ENCODE data around the gene RAB28. TPM values are rescaled to one million over a fixed set of nuclear protein-coding genes. Genes with fewer than 3 reads are reported as not detected.

Gene RAB28
- 10 to 100 TPM; 15.0 to 34.6 (median 18.8) TPM for polyA plus RNA-seq (ENCODE audit: low read depth in 6 of 6)

GRCh38 chr4:13484122-13484748 is at the start of gene RAB28:
Gene RAB28 (minus strand): TSS chr4:13484340.
- H3K4me3 Mint-ChIP-seq: peak within 1 kb of the TSS; percentile 81 to 99 (median 95)
- H3K9me3 Mint-ChIP-seq: peaks cover 0 to 5% (median 0%) of the 10 kb centered on the region in 7 donors
- DNase-seq (peak; percentile 97), ATAC-seq (ENCODE audit: low read depth in 2 of 2) (peak; percentile 84 to 85)
- peak within 1 kb of the TSS; percentile 98 to 100 (median 100) for H3K27ac Mint-ChIP-seq
- H3K36me3 Mint-ChIP-seq: no peaks in the 10 kb centered on the region
- peaks cover 19% of the 10 kb centered on the region in 3 donors for H3K27me3 Mint-ChIP-seq
- peaks cover 15 to 22% (median 18%) of the 10 kb centered on the region in 3 donors for H3K4me1 Mint-ChIP-seq

GRCh38 chr4:13531625-13531998 is 47.5 kb upstream of the RAB28 start:
- peaks cover 4 to 41% (median 25%) of the 10 kb centered on the region in 3 donors for H3K4me1 Mint-ChIP-seq
- H3K27me3 Mint-ChIP-seq: peaks cover 77 to 98% (median 84%) of the 10 kb centered on the region in 3 donors
- peaks cover 0 to 36% (median 15%) of the 10 kb centered on the region in 7 donors for H3K9me3 Mint-ChIP-seq
- H3K4me3 Mint-ChIP-seq: peak overlapping the region in 2 of 8 donors; percentile 6 to 72
- ATAC-seq (ENCODE audit: low read depth in 2 of 2) (no peak), DNase-seq (no peak)
- peak overlapping the region in 3 of 6 donors; percentile 78 to 92 (median 89) for H3K27ac Mint-ChIP-seq
- H3K36me3 Mint-ChIP-seq: peaks cover 0 to 15% of the 10 kb centered on the region in 2 donors

- H3K4me3 Mint-ChIP-seq: peak overlapping the region in 5 of 8 donors; percentile 22 to 73 (median 58)
- H3K4me1 Mint-ChIP-seq: peaks cover 4 to 39% (median 25%) of the 10 kb centered on the region in 3 donors
- H3K9me3 Mint-ChIP-seq: peaks cover 0 to 33% (median 14%) of the 10 kb centered on the region in 7 donors
- peaks cover 77 to 98% (median 84%) of the 10 kb centered on the region in 3 donors for H3K27me3 Mint-ChIP-seq
- ATAC-seq (ENCODE audit: low read depth in 2 of 2): no peak
- DNase-seq: no peak
- peak overlapping the region in 4 of 6 donors; percentile 27 to 92 (median 74) for H3K27ac Mint-ChIP-seq
- H3K36me3 Mint-ChIP-seq: peaks cover 2 to 15% of the 10 kb centered on the region in 2 donors
These were observed 46.9 kb upstream of the RAB28 start for GRCh38 chr4:13530823-13531624.

GRCh38 chr4:13529128-13529919 is 45.2 kb upstream of the RAB28 start:
- H3K4me3 Mint-ChIP-seq: peak overlapping the region; percentile 26 to 81 (median 69)
- DNase-seq (no peak), ATAC-seq (ENCODE audit: low read depth in 2 of 2) (no peak)
- H3K9me3 Mint-ChIP-seq: peaks cover 0 to 39% (median 18%) of the 10 kb centered on the region in 7 donors
- peak overlapping the region in 5 of 6 donors; percentile 59 to 92 (median 78) for H3K27ac Mint-ChIP-seq
- peaks cover 4 to 33% (median 25%) of the 10 kb centered on the region in 3 donors for H3K4me1 Mint-ChIP-seq
- H3K27me3 Mint-ChIP-seq: peaks cover 82 to 95% (median 82%) of the 10 kb centered on the region in 3 donors
- peaks cover 7 to 9% of the 10 kb centered on the region in 2 donors for H3K36me3 Mint-ChIP-seq

- peak overlapping the region in 4 of 6 donors; percentile 59 to 92 (median 83) for H3K27ac Mint-ChIP-seq
- H3K4me3 Mint-ChIP-seq: peak overlapping the region in 7 of 8 donors; percentile 35 to 81 (median 67)
- ATAC-seq (ENCODE audit: low read depth in 2 of 2) (no peak), DNase-seq (no peak)
- peaks cover 7 to 9% of the 10 kb centered on the region in 2 donors for H3K36me3 Mint-ChIP-seq
- peaks cover 77 to 95% (median 82%) of the 10 kb centered on the region in 3 donors for H3K27me3 Mint-ChIP-seq
- H3K4me1 Mint-ChIP-seq: peaks cover 4 to 33% (median 25%) of the 10 kb centered on the region in 3 donors
- peaks cover 0 to 43% (median 20%) of the 10 kb centered on the region in 7 donors for H3K9me3 Mint-ChIP-seq
These were observed 44.6 kb upstream of the RAB28 start for GRCh38 chr4:13528821-13529127.

GRCh38 chr4:13527981-13528820 is 44.1 kb upstream of the RAB28 start:
- Mint-ChIP-seq H3K36me3 (peaks cover 7 to 9% of the 10 kb centered on the region in 2 donors), H3K27ac (peak overlapping the region in 4 of 6 donors; percentile 59 to 92 (median 83)), H3K4me1 (peaks cover 4 to 36% (median 26%) of the 10 kb centered on the region in 3 donors), H3K9me3 (peaks cover 0 to 44% (median 20%) of the 10 kb centered on the region in 7 donors), H3K27me3 (peaks cover 75 to 95% (median 82%) of the 10 kb centered on the region in 3 donors), H3K4me3 (peak overlapping the region; percentile 30 to 81 (median 68))
- ATAC-seq (ENCODE audit: low read depth in 2 of 2) (peak; percentile 28 to 57), DNase-seq (no peak)

GRCh38 chr4:13527192-13527980 is 43.2 kb upstream of the RAB28 start:
- Mint-ChIP-seq H3K36me3 (peaks cover 7 to 9% of the 10 kb centered on the region in 2 donors), H3K4me1 (peaks cover 4 to 40% (median 34%) of the 10 kb centered on the region in 3 donors), H3K4me3 (peak overlapping the region in 7 of 8 donors; percentile 47 to 79 (median 67)), H3K27me3 (peaks cover 75 to 95% (median 87%) of the 10 kb centered on the region in 3 donors), H3K9me3 (peaks cover 0 to 47% (median 23%) of the 10 kb centered on the region in 7 donors), H3K27ac (peak overlapping the region in 3 of 6 donors; percentile 66 to 95 (median 66))
- peak; percentile 39 to 50 for ATAC-seq (ENCODE audit: low read depth in 2 of 2)
- DNase-seq: no peak

GRCh38 chr4:13526658-13527057 is 42.5 kb upstream of the RAB28 start:
- H3K27ac Mint-ChIP-seq: no peak overlapping the region
- peaks cover 0 to 46% (median 23%) of the 10 kb centered on the region in 7 donors for H3K9me3 Mint-ChIP-seq
- DNase-seq (no peak), ATAC-seq (ENCODE audit: low read depth in 2 of 2) (no peak)
- no peak overlapping the region for H3K4me3 Mint-ChIP-seq
- peaks cover 77 to 95% (median 90%) of the 10 kb centered on the region in 3 donors for H3K27me3 Mint-ChIP-seq
- H3K4me1 Mint-ChIP-seq: peaks cover 4 to 43% (median 35%) of the 10 kb centered on the region in 3 donors
- H3K36me3 Mint-ChIP-seq: peaks cover 7 to 9% of the 10 kb centered on the region in 2 donors

GRCh38 chr4:13525606-13526281 is 41.6 kb upstream of the RAB28 start:
- no peak for DNase-seq
- Mint-ChIP-seq H3K9me3 (peaks cover 0 to 41% (median 23%) of the 10 kb centered on the region in 7 donors), H3K27ac (peak overlapping the region in 1 of 6 donors; percentile 61), H3K36me3 (peaks cover 7 to 9% of the 10 kb centered on the region in 2 donors), H3K27me3 (peaks cover 76 to 92% (median 89%) of the 10 kb centered on the region in 3 donors), H3K4me3 (peak overlapping the region in 2 of 8 donors; percentile 68), H3K4me1 (peaks cover 4 to 35% (median 35%) of the 10 kb centered on the region in 3 donors)
- no peak for ATAC-seq (ENCODE audit: low read depth in 2 of 2)

GRCh38 chr4:13524504-13525243 is 40.5 kb upstream of the RAB28 start:
- no peak for DNase-seq
- H3K36me3 Mint-ChIP-seq: peaks cover 7 to 9% of the 10 kb centered on the region in 2 donors
- H3K4me3 Mint-ChIP-seq: peak overlapping the region in 2 of 8 donors; percentile 29 to 37
- peaks cover 75 to 86% (median 78%) of the 10 kb centered on the region in 3 donors for H3K27me3 Mint-ChIP-seq
- H3K9me3 Mint-ChIP-seq: peaks cover 0 to 41% (median 21%) of the 10 kb centered on the region in 7 donors
- peaks cover 4 to 34% (median 29%) of the 10 kb centered on the region in 3 donors for H3K4me1 Mint-ChIP-seq
- H3K27ac Mint-ChIP-seq: peak overlapping the region in 3 of 6 donors; percentile 57 to 90 (median 87)
- ATAC-seq (ENCODE audit: low read depth in 2 of 2): no peak
